Suppressor macrophage (primary cell): Measurements from ENCODE around the gene NEDD4L.
A peak's percentile ranks its signal among the peaks of the same experiment; 100 is the strongest.

Experiments used
- DNase-seq, 4 experiments: peaks; one replicate each; pipeline ENCODE4 v3.0.0-alpha.2; 2020 to 2022

Gene NEDD4L

GRCh38 chr18:58095655-58096054, 51.6 kb downstream of the NEDD4L start:
- peak in 3 of 4 experiments; percentile 35 to 52 (median 41) for DNase-seq

GRCh38 chr18:58096658-58097057, 52.6 kb downstream of the NEDD4L start:
- no peak for DNase-seq

DNA sequence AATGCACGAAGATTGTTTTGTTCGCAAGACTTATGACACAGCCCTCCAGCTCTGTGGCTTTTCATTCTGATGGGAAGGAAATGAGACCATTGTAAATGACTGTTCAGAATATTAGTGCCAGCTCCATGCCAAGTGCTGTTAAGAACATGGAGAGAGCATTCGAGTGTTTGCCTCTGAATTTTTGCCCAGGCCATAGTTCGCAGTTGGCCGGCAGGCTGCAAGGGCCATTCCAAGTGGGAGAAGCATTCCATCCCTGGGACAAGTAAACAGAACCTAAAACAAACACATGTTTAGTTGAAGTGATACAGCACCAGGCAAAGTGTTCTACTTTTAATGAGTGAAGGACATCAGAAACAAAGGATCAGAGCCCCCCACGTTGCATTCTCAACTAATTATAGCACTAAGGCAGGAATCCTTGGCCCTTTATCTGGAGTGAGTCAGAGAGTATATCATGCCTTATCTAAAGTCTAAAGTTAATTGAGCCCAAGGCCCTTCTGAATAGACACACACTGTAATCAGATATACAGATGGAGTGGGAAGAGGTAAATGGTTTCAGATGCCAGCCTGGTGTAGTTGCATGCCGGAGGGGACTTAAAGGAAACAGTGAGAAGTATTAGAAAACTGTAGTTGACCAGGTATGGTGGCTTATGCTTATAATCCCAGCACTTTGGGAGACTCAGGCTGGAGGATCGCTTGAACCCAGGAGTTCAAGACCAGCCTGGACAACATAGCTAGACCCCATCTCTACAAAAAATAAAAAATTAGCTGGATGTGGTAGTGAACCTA, 53.3 kb downstream of the NEDD4L start:
- DNase-seq: peak in 2 of 4 experiments; percentile 13 to 15

GRCh38 chr18:58097907-58098166, 53.8 kb downstream of the NEDD4L start:
- DNase-seq: no peak

DNA sequence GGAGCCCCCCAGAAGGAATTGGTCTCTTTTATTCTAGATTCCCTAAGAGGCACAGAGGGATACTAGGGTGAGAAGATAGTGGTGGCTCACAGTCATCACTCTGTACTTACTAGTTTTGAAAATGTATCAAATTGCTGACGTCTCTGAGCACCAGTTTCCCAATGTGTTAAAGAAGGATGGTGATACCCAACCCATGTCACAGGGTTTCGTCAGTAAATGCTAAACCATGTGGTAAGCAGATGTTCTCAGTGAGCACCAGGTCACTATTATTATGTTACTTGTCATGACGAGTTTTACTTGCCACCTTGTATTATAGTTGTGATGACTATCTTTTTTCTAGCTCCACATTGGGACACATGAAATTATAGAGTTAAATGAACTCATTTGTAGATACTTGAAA, 54.7 kb downstream of the NEDD4L start:
- DNase-seq: no peak

DNA sequence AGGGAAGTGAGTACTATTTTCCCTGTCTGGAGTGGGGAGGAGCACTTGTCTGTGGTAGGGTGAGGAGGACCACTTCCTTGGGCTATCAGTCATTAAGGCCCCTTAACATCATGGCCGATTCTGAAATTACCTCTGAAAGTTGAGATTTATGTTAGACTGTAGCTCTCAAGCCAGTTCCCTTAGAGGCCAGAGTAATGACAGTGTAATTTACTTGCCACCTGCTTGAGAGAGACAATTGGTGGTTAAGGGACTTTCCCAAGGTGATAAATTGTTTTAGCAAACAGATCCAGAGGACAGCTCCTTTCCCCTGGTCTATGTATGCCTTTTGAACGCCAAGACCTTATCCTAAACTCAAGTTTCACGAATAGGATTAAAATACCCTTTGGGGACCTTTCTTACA, 56.1 kb downstream of the NEDD4L start:
- DNase-seq: no peak

DNA sequence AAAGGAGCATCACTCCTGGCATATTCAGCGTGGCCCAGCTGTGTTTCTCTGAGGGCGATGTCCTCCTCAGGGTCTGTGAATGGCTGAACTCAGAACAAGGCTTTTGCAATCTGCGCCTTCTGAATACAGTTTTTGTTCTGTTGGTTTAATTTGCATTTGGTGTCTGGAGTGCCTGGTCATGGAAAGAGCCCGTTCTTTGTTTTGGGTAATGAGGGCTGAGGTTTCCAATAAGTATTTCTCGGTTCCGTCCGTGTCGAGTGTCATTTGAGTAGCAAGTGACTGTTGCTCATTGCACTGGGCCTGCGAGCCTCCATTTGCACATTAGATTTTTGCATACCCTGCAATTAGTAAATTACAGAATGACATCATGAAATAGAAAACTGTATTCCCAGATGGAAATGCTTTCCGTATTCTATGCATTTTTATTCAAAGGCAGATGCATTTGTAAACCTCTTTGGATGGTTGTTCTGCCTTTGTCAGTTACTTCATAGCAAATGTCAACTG, 57.3 kb downstream of the NEDD4L start:
- DNase-seq: no peak

DNA sequence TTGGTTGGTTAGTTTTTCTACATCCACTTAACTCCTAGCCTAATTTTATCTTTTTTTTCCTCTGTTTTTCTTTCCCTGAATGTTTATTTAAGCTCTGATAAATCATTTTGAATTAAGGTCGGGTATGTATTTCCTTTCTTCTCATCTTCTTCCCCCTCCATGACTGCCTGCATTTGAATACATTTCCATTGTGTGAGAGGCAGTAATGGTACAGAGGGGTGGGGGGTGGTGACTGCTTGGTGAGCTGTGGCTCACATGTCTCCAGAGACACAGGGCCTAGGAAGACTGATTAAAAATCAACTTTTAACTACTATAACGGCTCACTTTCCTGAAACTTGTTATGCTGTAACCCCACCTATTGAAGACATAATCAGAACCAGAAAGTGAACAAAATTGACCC, 58.0 kb downstream of the NEDD4L start:
- DNase-seq: no peak

DNA sequence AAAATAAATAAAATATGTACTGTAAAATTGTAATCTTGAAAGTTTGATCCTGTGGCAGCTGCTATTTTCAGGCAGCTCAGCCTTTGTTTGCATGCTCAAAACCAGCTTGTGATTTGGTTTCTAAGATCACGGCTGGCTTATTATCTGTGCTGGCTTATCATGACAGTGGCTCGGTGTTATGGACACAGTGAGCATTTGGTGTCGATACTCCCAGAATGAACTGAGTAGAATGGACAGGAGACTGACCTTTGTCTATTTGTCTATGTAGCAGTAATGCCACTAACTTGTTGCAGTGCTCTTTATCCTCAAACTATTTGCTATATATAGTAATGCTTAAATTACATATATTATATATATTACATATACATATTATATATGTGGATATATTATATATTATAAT, 58.8 kb downstream of the NEDD4L start:
- no peak for DNase-seq

- DNase-seq: no peak
Observed at GRCh38 chr18:58103339-58103985, 59.4 kb downstream of the NEDD4L start.

DNA sequence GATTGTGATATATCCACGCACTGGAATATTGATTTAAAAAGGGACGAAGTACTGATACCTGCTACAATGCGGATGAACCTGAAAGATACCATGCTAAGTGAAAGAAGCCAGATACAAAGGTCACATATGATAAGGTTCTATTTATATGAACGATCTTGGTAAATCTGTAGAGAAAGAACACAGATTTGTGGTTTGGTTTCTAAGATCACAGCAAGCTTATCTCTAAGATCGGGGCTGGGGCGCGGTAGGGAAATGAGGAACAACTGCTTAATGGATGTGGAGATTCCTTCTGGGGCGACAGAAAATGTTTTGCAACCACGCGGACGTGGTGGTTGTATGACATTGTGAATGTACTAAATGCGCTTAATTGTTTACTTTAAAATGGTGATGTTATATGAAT, 60.1 kb downstream of the NEDD4L start:
- DNase-seq: peak in 2 of 4 experiments; percentile 29 to 43

DNA sequence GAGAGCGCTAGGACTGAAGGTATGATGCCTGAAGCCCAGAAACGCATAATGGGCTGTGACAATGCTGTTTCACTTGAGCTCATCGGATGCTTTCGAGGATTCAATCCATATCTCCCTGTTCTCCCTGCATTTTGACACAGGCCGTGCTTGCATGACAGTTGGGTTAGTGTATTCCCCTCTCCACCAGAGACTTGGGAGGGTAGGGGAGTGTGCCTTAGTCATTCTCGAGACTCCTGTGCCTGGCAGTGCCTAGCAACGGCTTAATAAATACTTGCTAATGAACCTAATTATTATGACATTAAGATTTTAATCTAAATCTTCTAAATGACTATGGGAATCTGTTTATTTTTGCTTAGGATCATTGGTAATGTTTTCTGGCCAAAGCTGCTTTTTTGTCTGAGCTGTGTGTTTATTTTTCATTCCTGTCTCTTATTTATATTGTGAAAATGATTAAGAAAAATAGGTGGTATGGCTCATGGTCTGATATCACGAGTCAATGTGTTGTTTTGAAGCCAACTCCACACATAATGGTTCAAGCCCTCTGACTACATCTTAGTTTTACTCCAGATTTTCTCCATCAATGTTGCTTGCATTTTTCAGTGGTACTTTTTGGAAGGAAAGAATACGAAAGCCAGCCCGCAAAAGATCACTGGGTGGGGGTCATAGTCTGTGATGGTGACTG, 61.3 kb downstream of the NEDD4L start:
- no peak for DNase-seq

DNA sequence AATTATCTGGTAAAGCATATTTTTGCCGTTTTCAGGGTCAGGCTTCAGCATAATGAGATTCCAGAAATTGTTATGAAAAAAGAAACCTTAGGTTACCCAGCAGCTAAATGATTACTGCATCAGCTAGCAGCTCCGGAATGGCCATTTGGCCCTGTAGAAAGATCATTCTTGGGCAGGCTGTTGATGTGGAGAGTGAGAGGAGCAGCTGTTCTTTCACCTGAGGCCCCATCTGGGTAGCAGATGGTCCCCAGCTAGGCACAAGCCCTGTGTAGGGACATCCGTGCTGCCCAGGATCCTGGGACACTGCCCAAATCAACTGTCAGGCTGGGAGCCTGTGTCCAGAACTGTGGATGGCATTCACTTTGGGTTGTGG, 61.8 kb downstream of the NEDD4L start:
- DNase-seq: no peak

- DNase-seq: no peak
Observed at GRCh38 chr18:58106289-58107070, 62.5 kb downstream of the NEDD4L start.

- DNase-seq: no peak
Observed at GRCh38 chr18:58109256-58109655, 65.2 kb downstream of the NEDD4L start.

DNA sequence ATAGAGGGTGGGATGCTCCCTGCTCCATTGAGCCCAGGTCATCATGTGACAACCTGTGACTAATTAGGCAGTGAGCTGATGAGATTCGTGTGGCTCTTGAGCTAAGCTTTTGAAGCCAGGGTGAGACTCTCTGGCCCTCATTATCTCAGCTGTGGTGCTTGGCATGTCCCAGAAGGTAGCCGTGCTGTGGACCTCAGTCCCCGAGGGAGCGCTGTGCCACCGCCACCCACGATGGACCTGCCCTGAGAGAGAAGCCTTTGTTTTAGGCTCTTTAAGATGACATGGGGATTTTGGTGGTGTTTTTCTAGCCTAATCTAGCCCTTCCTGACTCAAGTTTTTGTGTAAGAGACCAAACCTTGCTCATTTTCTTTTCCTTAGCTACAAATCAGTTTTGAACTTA, 66.4 kb downstream of the NEDD4L start:
- DNase-seq: no peak

DNA sequence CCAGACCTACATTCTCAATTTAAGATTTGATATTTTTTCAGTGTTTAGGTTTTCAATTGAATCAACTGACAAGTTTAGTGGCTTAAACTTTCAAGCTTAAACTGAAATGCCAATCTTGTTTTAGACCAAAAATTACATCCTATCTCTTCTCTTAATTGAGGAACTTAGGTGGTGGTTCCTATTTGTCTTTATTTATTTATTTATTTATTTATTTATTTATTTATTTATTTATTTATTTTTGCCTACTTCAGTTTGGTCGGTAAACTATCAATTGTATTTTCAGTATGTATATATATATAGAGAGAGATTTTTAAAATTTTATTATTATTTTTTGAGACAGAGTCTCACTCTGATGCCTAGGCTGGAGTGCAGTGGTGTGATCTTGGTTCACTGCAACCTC, 68.1 kb downstream of the NEDD4L start:
- no peak for DNase-seq

GRCh38 chr18:58113337-58113736, 69.3 kb downstream of the NEDD4L start:
- DNase-seq: no peak

GRCh38 chr18:58114766-58115165, 70.7 kb downstream of the NEDD4L start:
- DNase-seq: no peak

DNA sequence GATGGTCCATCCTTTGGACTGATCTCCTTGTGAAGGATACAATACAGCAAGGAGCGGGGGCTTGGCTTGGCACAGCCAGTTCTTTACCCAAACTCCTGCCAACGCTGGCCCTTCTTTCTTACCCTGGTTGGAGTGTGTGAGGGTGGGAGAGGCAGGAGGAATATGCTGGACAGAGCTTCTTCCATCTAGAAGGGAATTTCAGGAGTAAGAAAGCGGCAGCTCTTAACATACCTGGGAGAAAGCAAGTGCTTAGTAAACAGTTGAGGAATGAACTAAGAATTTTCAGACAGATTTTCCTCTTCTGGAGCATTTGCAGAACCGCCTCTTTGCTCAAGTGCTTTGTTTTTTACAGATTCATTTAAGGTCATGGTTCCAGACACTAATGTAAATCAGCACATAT, 72.8 kb downstream of the NEDD4L start:
- DNase-seq: no peak

DNA sequence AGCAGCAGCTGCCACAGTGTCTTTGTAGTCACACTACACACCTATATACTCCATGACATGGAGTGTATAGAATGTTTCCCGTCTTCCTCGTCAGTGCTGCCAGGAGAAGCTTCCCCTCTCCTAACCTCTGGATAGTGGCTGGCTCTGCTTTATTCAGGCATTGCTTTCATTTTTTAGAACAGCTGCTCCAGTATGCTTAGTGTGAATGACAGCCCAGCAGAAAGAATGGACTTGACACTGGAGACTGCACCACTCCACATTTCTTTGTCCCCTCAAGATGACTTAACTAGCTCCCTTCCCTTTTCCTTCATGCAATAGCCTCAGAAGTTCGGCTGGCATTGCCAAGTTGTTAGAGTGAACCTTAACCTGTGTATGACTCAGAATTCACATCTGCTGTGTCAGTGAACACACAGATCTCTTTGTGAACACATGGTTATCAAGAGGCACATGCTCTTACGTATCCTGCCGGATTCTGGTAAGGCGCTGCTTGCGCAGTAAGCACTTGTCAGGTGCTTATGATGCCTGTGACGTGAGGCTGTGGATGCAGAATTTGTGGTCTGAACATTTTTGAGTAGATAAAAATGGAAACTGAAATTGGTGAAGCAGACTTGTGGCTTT, 73.9 kb downstream of the NEDD4L start:
- DNase-seq: peak; percentile 43 to 88 (median 61)

DNA sequence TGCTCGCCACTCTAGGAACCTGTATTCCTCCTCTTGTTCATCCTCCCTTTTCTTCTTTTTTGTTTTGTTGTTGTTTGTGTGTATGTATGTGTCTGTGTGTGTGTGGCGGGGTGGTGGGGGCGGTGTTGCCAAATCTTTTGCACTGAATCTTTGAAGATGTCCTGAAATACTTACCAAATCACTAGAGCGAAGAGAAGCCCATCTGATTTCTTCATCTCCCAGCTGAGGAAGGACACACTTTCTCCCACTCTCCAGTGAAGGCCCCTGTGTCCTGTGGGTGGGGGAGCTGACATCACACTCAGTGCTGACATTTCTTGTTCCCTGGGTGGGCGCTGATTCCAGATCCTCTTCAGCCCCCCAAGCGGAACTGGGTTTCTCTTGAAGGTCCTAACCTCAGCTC, 74.5 kb downstream of the NEDD4L start:
- peak; percentile 29 to 69 (median 52) for DNase-seq

GRCh38 chr18:58119819-58120218, 75.8 kb downstream of the NEDD4L start:
- DNase-seq: no peak
